NCI-H1048 (cell line): ENCODE data around the gene EPSTI1.
"Not testable (repeated sequence)": the region's sequence is repeated elsewhere in the genome, so short reads cannot be mapped to it uniquely, and the experiment has no call there.

ENCODE experiments used
- DNase-seq: peaks from one replicate; lab custom pipeline; 2025; lab: John Stamatoyannopoulos, UW

Gene EPSTI1

DNA sequence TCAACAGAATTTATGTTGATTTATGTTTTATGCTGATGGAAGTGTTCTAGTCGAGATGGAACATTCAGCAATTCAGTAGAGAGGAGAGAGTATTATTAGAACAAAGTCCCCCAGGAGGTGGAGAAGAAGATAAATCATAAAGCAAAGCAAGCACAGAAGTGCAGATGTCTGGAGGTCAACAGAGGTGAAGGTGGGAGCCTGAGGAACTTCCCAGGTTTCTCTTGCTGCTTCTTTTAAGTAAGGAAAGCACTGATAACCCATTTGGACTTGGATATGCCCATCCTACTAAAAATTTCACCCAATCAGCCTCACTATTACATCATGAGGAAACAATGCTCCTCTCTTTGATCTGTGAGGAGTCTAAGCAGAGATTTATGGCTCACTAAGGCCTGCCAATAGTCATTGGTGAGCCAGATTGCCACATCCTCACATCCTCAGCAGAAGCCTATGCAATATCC, 98.8 kb downstream of the EPSTI1 start:
- DNase-seq: no peak

DNA sequence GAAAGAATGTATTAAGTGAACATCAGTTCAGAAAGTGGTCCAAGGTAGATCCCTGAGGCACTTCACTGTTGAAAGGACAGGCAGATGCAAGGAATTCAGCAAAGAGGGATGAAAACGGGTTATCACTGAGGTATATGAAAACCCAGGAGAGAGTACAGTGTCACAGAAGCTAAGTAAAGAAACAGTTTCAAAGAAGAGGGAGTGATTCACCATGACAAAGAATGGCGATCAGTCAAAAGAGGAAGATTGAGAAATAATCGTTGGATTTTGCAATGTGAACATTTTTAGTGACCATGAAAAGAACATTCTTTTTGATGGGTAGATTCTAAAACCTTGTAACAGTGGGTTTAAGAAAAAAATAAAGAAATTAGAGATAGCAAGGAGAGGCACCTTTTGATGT, 99.3 kb downstream of the EPSTI1 start:
- DNase-seq: no peak

DNA sequence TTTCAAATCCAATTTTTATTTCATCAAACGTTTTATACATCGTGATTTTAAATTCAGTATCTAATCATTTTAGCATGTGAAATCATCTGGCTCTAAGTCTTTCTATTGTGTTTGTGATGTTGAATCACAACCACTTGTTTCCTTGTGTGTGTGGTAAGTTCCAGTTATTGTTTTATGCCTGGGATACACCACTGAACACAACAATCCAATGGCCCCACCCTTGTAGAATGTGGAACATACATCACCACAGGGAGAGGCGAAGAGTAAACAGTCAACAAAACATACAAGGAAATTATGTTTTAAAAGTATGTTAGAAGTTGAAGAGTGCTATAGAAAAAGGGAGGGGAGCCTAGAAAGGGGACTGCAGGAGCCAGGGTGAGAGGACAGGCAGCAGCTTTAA, 100.5 kb downstream of the EPSTI1 start:
- DNase-seq: no peak

DNA sequence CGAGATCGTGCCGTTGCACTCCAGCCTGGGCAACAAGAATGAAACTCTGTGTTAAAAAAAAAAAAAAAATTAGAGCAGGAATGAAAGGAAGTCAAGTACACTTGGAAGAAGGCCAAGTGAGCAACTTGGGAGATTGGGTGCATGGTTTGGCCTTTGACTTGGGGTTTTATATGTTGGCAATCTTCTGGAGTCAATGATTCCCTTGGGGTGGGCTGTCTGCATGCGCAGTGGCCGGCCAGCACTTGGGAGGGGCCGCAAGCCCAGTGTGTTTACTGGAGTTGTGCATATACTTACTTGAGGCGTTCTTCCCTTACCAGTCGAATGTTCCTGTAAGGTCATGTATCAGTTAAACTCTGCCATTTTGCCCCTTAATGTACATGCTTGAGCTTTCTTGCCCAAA, 106.7 kb downstream of the EPSTI1 start:
- DNase-seq: no peak

DNA sequence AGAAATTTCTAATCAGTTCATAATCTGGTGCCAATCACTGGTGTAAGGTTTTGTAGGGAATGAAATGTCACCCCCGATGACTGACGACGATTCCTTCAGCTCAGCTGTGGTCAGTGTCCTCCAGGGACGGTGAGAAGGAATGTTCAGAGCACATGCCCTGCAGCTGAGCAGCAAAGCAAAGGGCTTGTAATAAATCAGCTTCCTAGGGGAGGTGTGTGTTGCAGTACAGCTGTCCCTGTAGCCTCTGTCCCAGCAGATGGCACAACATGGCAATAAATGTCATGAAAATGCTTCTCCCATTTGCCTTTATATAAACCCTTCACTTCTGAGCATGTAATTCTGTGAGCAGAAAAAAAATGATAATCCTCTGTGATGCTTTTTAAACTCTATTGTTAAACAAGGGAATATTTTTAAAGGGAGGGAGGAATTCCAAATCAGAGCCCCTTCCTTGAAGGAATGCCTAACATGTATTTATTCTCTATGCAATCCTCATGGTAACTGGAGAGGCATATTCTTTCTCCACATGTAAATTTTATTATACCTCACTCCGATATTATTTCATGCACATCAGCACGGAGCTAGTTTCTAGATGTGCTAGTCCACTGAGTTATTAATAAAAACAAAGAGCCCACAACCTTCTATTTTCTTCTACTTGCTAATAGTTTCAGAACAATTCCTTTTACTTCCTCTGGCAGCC, 108.1 kb downstream of the EPSTI1 start:
- no peak for DNase-seq

DNA sequence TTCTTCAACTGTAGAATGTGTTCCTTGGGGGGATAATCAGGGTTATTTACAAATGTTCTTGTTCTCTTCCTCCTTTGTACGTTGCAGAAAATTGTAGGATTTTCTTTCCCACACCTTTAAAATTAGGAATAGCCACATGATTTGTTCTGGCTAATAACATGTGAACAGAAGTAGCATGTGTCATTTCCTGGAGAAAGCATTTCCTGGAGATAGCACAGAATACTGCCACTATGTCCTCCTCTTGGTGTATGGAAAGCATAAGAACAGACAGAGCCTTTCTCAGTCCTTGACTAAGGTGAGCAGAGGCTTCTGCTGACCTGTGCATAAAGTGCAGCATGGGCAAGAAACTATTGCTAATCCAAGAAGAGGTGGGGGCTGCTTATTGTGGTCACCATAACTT, 108.9 kb downstream of the EPSTI1 start:
- DNase-seq: no peak

DNA sequence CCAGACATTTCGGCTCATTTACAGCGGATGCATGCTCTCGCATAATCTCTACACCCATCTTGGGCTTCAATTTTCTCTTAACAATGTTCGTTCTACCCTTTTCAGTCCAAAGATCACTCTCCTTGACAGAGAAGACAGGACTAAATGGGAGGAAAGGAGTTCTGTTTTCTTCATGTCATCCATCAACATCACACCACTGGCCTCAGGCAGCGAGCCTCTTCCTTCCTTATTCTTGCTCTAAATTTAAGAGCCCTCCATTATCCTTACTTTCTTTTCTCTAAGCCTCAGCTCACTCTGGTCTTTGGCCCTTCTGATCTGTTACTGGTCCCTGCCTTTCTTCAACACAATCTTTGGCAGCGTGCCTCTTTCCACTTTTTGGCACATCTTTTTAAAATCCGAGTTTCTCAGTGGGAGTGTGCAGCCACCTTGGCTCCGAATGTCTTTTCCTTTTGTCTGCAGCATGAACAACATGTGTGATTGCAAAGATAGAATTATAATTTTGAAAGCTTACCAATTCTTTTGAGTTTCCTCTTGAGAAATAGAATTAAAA, 111.9 kb downstream of the EPSTI1 start:
- DNase-seq: no peak

DNA sequence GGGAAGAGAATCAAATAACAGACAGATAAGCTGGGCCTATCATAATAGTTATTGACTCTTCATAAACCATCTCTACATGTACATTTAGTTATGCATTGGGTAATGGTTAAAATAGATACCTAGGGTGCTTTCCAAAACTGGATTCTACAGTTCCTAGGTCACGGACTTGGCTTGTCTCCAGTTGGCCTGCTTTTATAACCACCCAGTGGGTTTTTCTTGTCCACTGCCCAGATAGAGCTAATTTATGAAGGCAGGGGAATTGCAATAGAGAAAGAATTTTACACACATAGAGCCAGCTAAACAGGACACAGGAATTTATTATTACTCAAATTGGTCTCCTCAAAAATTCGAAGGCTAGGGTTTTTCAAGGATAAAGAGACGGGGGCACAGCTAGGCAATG, 113.3 kb downstream of the EPSTI1 start:
- DNase-seq: no peak

DNA sequence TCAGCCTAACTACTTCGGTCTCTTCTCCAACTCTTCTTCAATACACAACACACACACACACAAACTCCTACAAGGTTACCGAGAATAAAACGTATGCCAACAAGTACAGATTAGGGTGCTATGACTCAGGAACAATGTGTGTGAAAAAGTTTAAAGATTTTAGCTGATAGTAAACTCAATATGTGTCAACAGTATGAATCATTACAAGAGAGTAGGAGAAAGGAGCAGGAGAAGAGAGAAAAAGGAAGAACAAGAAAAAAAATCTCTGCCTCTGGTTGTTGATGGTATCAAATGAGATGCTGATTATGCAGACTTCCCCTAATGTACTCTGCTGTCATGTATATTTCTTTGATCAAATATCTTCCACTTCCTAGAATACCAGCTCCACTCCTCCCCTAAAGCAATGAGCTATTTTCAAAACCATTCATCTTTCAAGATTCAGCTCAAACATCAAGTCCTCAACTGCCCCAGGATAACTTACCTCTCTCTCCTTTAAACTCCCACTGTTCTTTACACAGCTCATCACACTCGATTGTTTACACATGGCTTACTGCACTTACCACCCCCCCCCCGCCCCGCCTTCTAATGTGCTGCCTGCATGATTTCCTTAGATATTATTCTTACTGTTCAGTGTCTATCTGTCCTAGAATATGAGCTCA, 115.0 kb downstream of the EPSTI1 start:
- no peak for DNase-seq

DNA sequence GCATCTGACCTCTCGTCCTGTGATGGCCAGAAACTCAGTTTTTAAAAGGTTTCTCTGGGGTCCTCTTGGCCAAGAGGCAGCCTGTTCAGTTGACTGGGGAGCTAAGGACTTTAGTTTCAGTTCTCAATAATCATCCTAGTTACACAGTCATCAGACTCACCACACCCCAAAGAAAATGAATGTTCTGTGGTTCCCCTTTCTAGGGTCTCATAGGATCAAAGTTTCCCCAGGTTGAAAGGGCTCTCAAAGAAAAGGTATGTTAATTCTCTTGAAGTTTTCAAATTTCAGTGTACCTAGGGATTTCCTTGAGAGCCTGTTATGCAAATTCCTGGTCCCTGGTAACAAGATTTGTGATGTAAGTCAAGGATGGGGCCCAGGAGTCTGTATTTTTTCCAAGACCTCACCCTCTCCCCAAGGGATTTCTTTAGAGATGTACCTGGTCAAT, 115.7 kb downstream of the EPSTI1 start:
- DNase-seq: no peak

DNA sequence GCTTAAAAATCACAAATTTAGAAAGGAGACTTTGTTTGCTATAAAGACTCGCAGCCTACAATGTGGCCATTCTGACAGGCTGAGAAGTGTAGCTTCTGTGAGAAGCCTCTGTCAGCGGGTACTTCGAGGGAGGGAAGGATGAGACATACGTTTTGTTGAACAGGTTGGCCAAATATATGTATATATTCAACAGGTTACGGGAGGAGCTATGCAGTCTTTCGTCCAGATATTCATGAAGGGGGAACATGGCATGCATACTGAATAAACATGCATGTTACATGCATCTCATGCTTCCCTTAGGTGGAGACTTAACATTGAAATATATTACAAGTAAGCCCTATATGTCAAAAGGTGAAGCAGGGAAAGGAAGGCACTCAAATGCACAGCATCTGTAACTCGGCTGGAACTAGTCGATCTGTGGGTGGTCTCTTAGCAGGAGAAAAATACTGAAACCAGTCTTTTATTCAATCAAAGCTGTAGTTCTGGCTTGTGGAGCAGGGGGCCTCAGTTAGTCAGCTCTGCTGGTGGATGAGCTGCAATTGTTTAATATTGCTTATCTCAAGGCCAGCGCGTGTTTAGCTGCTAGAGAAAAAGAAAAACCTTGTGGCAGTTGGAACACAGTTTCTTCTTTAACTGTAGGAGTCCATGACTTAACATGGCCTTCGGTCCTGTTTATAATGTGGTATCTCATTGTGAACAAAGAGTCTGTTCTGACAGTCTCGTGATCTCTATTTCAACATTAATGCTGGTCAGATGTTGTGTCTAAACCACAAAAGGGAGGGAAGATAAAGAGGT, 116.4 kb downstream of the EPSTI1 start:
- no peak for DNase-seq

DNA sequence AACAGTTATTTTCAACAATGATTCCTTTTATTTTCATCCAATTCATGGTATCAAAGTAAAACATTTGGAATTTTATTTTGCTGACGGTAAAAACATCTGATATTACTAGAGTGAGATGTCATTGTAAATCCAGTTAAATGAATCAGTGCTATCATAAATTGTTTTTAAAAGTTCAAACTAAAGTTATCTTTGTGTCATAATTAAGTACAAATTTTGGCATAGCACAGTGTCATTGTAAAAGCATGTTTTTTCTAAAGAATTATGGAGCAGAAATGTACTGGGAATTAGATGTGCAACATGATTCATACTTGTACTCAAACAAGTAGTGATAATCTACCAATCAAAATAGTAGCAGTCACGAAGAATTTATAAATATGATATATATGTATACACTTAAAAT, 117.8 kb downstream of the EPSTI1 start:
- DNase-seq: no peak

DNA sequence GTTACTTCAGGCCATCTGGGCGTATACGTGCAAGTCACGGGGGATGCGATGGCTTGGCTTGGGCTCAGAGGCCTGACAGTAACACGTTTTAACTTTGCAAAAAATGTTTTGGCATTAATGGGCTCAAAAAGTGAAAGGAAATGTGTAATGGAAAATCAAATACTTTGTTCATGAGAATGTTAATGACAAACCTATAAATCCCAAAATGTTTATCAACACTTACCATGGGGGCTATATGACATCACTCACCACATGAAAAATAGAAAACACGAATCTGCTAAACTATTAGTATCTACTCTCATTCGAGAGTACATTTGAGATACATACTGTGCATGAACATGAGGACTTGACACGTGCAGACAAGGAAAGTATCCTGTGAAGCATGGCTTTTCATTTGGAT, 119.0 kb downstream of the EPSTI1 start:
- no peak for DNase-seq

DNA sequence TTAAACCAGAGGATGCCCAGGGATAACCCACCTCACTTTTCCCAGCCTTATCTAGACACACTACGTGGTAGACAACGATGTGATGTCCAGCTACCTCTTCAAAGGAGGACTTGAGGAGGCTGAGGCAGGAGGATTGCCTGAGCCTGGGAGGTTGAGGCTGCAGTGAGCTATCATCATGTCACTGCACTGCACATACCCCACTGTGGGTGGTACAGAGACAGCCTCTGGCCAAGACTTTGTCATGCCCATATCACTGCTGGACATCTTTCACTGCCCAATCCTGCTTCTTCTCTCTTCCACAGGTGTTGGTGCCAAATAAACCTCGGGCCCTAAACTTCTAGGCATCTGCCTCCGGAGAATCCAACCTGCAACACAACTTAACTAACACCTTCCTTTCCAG, 124.8 kb downstream of the EPSTI1 start:
- no peak for DNase-seq

DNA sequence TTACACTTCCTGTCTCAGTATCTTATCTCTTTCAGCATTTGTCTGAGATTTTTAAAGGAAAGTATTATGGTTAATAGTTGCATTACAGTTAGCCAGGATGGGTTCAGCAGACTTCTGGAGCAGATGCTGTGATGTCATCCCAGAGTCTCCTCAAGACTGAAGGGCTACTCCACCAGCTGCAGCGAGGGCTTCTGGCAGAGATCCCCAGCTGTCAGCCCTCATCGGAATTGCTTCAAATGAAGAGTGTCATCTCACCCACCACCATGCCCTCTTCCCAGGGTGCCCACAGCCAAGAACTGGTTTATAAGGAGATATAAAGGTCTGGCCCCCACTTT, 126.3 kb downstream of the EPSTI1 start:
- DNase-seq: no peak

DNA sequence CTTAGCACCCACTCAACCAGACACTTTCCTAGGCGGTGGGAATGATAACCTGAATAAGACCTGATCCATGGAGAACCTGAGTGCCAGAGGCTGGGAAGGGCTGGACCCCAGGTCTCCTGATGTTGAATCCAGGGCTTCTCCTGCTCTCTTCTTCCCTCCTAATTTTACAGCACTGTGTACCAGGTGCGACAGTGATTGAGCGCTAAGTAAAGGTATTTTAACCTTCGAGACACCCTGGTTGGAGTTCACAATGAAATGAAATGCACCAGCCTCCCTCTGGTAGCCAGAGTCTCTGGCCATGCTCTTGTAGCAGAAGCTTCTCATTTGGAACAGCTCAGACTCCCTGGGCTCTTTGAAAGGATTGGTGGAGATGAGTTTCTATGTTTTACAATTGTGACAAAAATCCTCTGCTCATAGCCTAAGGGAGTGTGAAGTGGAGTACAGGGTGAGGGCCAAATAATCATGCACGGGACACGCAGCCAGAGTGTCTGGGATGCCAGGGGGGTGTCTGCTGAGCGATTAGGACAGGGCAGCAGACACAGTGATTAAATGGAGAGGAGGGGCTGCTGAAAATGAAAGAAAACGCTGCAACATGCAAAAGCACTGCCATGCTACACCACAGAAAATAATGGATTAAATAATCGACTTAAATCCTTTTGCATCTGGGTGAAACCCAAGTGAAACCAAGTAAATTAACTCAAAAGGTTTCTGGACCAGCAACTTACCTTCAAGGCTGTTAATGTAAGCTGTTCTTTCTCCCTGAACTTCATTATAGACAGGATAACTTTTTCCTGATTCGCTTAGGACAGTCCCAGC, 126.9 kb downstream of the EPSTI1 start:
- no peak for DNase-seq

DNA sequence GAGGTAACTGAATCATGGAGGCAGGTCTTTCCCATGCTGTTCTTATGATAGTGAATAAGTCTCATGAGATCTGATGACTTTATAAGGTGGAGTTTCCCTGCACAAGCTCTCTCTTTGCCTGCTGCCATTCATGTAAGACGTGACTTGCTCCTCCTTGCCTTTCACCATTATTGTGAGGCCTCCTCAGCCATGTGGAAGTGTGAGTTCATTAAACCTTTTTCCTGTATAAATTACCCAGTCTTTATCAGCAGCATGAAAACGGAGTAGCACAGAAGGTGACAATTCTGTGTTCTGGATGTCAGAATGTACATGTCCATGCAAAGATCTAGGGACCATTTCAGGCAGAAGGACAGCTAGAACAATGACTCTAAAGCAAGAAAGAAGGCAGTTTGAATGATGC, 129.7 kb downstream of the EPSTI1 start:
- not testable (repeated sequence) for DNase-seq

DNA sequence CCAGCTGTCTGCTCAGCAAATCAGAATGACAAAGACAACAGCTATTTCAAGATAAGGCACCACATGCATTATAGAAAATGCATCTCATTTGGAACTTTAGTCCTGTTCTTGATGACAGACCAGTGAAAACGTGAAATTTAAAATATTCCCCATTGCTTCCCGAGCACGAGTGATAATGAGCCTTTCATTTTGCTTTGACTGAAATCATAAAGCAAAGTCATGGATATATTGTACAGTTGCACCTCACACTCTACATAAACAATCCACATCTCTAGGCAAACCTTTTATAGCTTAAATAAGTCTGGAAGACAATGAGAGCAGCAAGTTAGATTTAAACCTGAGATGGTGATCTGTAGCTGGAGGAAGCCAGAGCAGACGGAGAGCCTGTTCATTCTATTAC, 131.6 kb downstream of the EPSTI1 start:
- no peak for DNase-seq

DNA sequence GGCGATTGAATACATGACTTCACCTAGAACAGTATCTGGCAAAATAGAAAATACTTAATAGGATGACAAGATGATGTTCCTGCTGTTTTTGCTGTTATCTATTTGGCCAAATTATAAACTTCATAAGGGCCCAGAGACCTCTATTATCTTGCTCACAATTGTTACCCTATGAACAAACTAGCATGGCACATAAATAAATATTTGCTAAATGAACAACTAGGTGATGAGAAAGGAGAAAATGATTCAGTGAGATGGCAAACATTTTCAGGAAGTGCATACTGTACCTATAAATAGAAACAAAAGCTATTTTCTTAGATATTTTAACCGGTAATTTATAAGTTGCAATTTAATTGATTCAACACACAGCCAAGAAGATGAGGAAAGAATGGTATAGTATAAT, 132.3 kb downstream of the EPSTI1 start:
- no peak for DNase-seq

DNA sequence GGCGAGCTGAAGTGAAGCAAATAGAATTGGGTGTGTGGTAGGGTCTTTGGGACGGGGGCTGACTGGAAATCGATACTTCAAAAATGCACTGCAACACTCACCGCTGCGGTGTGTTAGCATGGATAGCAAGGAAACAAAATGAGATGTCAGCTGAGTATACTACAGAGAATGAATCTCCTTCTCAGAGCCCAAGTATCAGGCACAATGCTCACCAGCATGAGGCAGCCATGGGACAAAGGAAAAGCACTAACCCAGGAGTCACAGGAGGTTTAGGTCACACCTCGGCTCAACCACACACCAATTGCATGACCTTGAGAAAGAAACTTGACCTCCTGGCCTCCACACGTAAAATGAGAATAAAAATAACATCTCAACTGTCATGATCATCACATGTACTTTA, 136.6 kb downstream of the EPSTI1 start:
- DNase-seq: no peak

DNA sequence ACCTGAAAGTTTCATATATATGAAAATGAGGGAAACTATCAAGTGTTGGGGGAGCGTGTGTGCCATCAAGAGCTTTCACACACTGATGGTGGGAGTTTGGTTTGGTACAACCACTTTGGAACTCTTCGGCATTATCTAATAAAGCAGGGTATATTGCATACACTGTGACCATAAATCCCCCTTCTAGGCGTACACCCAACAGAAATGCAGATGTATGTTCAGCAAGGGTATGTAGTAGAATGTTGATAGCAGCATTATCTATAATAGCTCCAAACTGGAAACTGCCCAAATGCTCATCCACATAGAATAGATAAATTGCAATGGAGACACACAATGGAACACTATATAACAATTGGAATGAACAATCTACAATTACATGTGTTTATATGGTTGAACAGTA, 139.9 kb downstream of the EPSTI1 start:
- no peak for DNase-seq

DNA sequence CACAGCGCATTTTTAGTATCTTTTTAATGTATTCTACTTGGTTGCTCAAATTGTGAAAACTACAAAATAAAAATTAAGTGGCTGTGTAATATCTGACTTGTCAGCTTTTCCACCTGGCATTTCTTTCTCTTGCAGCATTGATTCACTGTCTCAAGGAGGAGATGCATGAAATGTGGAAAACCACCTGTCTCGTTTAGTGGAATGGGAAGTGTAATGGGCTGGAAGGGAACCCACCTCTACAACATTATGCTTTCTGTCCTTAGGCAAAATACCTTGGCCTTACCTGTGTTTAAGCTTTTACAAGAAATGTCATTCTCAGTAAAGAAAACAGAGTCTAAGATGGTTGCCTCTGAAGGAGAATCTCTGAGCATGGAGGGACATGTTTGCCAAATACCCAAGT, 142.8 kb downstream of the EPSTI1 start:
- no peak for DNase-seq
